NCI-H82 (cell line): ENCODE results near the gene NHS.

ENCODE experiments used
- DNase-seq: peaks from one replicate; lab custom pipeline; 2025; lab: John Stamatoyannopoulos, UW

Gene NHS

GRCh38 chrX:17588303-17588702, 213.3 kb downstream of the NHS start:
- no peak for DNase-seq

GRCh38 chrX:17590892-17591740, 216.1 kb downstream of the NHS start:
- peak; percentile 81 for DNase-seq

- DNase-seq: no peak
Measured at GRCh38 chrX:17591741-17592110, 216.7 kb downstream of the NHS start.

- DNase-seq: no peak
Measured at GRCh38 chrX:17592117-17592516, 217.1 kb downstream of the NHS start.

GRCh38 chrX:17594693-17595092, 219.7 kb downstream of the NHS start:
- DNase-seq: no peak

- no peak for DNase-seq
Measured at GRCh38 chrX:17595456-17596035, 220.5 kb downstream of the NHS start.

- no peak for DNase-seq
Measured at GRCh38 chrX:17596061-17596460, 221.1 kb downstream of the NHS start.

- DNase-seq: no peak
Measured at GRCh38 chrX:17596546-17597205, 221.7 kb downstream of the NHS start.

GRCh38 chrX:17597327-17597726, 222.3 kb downstream of the NHS start:
- DNase-seq: no peak

GRCh38 chrX:17597836-17598439, 222.9 kb downstream of the NHS start:
- no peak for DNase-seq

- DNase-seq: peak; percentile 34
Measured at GRCh38 chrX:17601441-17602200, 226.6 kb downstream of the NHS start.

GRCh38 chrX:17602245-17602644, 227.2 kb downstream of the NHS start:
- no peak for DNase-seq

GRCh38 chrX:17603196-17603595, 228.2 kb downstream of the NHS start:
- DNase-seq: no peak

GRCh38 chrX:17605676-17606075, 230.7 kb downstream of the NHS start:
- DNase-seq: no peak

GRCh38 chrX:17606231-17606630, 231.2 kb downstream of the NHS start:
- DNase-seq: no peak

GRCh38 chrX:17608888-17609287, 233.9 kb downstream of the NHS start:
- no peak for DNase-seq

GRCh38 chrX:17610788-17611187, 235.8 kb downstream of the NHS start:
- DNase-seq: no peak

GRCh38 chrX:17613979-17614588, 239.1 kb downstream of the NHS start:
- no peak for DNase-seq

- DNase-seq: peak; percentile 85
Measured at GRCh38 chrX:17616936-17617335, 241.9 kb downstream of the NHS start.

- peak; percentile 4 for DNase-seq
Measured at GRCh38 chrX:17617806-17618205, 242.8 kb downstream of the NHS start.

- no peak for DNase-seq
Measured at GRCh38 chrX:17621566-17622270, 246.7 kb downstream of the NHS start.
